Measurements from ENCODE around the gene MYO5A. TPM values are rescaled to one million over a fixed set of nuclear protein-coding genes. Genes with fewer than 3 reads are reported as not detected.

MYO5A gene
- total RNA-seq, 1 donor from 2014 or later: 41.1 TPM

DNA sequence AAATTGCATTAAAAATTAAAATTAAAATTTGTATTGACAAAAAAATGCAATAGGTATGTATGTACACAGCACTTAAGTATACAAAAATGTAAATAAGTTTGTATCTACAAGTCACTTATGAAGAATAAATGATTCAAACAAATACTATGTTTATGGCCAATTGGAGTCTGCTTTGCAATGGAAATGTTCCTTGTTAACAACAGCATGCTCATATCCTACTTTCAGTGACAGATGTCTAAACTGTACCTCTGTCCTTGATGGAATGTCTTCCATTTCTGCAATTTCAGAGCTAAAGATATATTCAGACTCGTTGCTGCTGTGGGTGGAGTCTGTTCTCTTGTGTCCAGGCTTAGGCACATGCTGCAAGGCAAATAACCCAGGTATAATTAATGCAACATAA lies 169.0 kb downstream of the MYO5A start:
- Mint-ChIP-seq H3K4me3 (ENCODE audit: unreplicated experiment) (no peak overlapping the region), H3K27me3 (ENCODE audit: unreplicated experiment) (no peaks in the 10 kb centered on the region), H3K4me1 (ENCODE audit: unreplicated experiment) (no peaks in the 10 kb centered on the region), H3K27ac (ENCODE audit: unreplicated experiment) (no peak overlapping the region), H3K36me3 (ENCODE audit: unreplicated experiment) (peaks cover 42% of the 10 kb centered on the region), H3K9me3 (ENCODE audit: unreplicated experiment) (no peaks in the 10 kb centered on the region)
- no peak for DNase-seq (ENCODE audit: extremely low spot score, unreplicated experiment)
- TF ChIP-seq, protein P1, sequence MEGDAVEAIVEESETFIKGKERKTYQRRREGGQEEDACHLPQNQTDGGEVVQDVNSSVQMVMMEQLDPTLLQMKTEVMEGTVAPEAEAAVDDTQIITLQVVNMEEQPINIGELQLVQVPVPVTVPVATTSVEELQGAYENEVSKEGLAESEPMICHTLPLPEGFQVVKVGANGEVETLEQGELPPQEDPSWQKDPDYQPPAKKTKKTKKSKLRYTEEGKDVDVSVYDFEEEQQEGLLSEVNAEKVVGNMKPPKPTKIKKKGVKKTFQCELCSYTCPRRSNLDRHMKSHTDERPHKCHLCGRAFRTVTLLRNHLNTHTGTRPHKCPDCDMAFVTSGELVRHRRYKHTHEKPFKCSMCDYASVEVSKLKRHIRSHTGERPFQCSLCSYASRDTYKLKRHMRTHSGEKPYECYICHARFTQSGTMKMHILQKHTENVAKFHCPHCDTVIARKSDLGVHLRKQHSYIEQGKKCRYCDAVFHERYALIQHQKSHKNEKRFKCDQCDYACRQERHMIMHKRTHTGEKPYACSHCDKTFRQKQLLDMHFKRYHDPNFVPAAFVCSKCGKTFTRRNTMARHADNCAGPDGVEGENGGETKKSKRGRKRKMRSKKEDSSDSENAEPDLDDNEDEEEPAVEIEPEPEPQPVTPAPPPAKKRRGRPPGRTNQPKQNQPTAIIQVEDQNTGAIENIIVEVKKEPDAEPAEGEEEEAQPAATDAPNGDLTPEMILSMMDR (IDR thresholded peaks at IDR 0.05): no peak

DNA sequence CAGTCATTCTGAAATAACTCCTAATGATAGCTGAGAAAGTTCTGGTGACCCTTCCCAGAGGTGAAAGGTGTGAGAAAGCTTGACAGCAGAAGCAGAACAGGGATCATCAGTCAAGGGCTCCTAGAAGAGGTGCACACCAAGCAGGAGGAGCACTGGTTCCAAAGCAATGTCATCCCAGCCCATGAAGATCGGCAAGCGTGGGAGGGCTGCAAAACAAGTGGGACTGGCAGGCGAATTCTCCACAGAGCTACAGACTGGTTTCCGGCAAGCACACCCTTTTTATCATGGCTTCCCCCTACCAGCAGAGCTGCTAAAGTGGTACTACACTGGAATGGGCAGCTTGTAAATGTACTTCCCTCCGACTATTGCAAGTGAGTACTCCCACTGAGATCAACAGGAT lies 170.7 kb downstream of the MYO5A start:
- Mint-ChIP-seq H3K4me3 (ENCODE audit: unreplicated experiment) (no peak overlapping the region), H3K9me3 (ENCODE audit: unreplicated experiment) (no peaks in the 10 kb centered on the region), H3K27ac (ENCODE audit: unreplicated experiment) (no peak overlapping the region), H3K4me1 (ENCODE audit: unreplicated experiment) (no peaks in the 10 kb centered on the region), H3K36me3 (ENCODE audit: unreplicated experiment) (peaks cover 33% of the 10 kb centered on the region), H3K27me3 (ENCODE audit: unreplicated experiment) (no peaks in the 10 kb centered on the region)
- DNase-seq (ENCODE audit: extremely low spot score, unreplicated experiment): no peak
- TF ChIP-seq, protein P1 (IDR thresholded peaks at IDR 0.05): no peak

DNA sequence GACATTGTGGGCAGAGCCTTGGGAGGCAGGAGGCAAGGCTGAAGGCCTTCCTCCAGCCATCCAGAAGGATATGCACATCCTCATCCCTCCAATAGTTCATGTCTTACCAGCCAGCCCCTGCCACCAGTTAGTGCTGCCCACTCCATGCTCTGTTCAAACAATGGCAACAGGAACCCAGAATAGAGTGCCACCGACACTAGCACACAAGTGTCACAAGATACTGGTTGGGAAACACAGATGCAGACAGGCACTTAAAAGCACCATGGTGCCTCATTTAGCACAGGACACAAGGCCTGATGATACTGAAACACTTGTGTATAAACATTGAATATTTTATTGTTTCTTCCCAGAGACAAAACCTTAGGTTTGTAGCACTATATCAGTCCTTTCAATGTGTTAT lies 176.6 kb downstream of the MYO5A start:
- TF ChIP-seq, protein P1 (IDR thresholded peaks at IDR 0.05): no peak
- Mint-ChIP-seq H3K27me3 (ENCODE audit: unreplicated experiment) (no peaks in the 10 kb centered on the region), H3K4me1 (ENCODE audit: unreplicated experiment) (peaks cover 5% of the 10 kb centered on the region), H3K4me3 (ENCODE audit: unreplicated experiment) (no peak overlapping the region), H3K9me3 (ENCODE audit: unreplicated experiment) (no peaks in the 10 kb centered on the region), H3K36me3 (ENCODE audit: unreplicated experiment) (peaks cover 35% of the 10 kb centered on the region), H3K27ac (ENCODE audit: unreplicated experiment) (no peak overlapping the region)
- DNase-seq (ENCODE audit: extremely low spot score, unreplicated experiment): no peak

- Mint-ChIP-seq H3K4me3 (ENCODE audit: unreplicated experiment) (no peak overlapping the region), H3K27me3 (ENCODE audit: unreplicated experiment) (no peaks in the 10 kb centered on the region), H3K4me1 (ENCODE audit: unreplicated experiment) (peaks cover 5% of the 10 kb centered on the region), H3K9me3 (ENCODE audit: unreplicated experiment) (no peaks in the 10 kb centered on the region), H3K27ac (ENCODE audit: unreplicated experiment) (no peak overlapping the region), H3K36me3 (ENCODE audit: unreplicated experiment) (peaks cover 35% of the 10 kb centered on the region)
- DNase-seq (ENCODE audit: extremely low spot score, unreplicated experiment): no peak
- TF ChIP-seq, protein P1 (IDR thresholded peaks at IDR 0.05): no peak
Measured at GRCh38 chr15:52351206-52351908, 177.3 kb downstream of the MYO5A start.

DNA sequence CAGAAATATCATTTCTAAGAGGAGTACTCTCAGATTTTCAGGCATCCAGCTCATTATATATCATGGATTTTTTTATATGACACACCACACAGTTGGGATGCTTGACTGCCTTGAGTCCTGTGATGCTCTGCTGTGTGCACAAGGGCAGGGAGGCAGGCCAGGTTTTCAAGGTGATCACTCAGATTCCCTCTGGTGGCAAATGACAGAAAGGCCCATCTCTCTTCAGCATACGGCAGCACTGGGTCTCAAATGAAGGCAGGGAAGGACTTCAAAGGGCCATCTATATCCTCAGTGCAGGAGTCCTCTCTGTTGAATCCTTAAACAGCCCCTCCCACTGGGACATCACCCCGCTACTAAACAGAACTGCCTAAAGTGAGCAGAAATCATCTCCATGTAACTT lies 178.3 kb downstream of the MYO5A start:
- Mint-ChIP-seq H3K27me3 (ENCODE audit: unreplicated experiment) (no peaks in the 10 kb centered on the region), H3K4me3 (ENCODE audit: unreplicated experiment) (no peak overlapping the region), H3K36me3 (ENCODE audit: unreplicated experiment) (peaks cover 37% of the 10 kb centered on the region), H3K4me1 (ENCODE audit: unreplicated experiment) (peaks cover 5% of the 10 kb centered on the region), H3K9me3 (ENCODE audit: unreplicated experiment) (no peaks in the 10 kb centered on the region), H3K27ac (ENCODE audit: unreplicated experiment) (no peak overlapping the region)
- TF ChIP-seq, protein P1 (IDR thresholded peaks at IDR 0.05): no peak
- DNase-seq (ENCODE audit: extremely low spot score, unreplicated experiment): no peak

Measured in osteocyte (in vitro differentiated cells).